NCI-H774 (cell line): ENCODE data around the gene TRIM65.
"Not testable (repeated sequence)": the region's sequence is repeated elsewhere in the genome, so short reads cannot be mapped to it uniquely, and the experiment has no call there.

ENCODE experiments used
- DNase-seq: peaks from one replicate; lab custom pipeline; 2025; lab: John Stamatoyannopoulos, UW

Gene TRIM65

DNA sequence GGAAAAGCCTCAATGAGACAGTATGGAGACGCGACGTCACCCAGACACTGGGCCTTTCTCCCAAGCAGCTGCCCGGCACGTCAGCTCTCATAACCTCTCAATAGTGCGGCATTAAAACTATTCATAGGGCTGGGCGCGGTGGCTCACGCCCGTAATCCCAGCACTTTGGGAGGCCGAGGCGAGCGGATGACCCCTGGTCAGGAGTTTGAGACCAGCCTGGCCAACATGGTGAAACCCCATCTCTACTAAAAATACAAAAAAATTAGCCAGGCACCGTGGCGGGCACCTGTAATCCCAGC lies 45.1 kb downstream of the TRIM65 start:
- DNase-seq = not testable (repeated sequence)

DNA sequence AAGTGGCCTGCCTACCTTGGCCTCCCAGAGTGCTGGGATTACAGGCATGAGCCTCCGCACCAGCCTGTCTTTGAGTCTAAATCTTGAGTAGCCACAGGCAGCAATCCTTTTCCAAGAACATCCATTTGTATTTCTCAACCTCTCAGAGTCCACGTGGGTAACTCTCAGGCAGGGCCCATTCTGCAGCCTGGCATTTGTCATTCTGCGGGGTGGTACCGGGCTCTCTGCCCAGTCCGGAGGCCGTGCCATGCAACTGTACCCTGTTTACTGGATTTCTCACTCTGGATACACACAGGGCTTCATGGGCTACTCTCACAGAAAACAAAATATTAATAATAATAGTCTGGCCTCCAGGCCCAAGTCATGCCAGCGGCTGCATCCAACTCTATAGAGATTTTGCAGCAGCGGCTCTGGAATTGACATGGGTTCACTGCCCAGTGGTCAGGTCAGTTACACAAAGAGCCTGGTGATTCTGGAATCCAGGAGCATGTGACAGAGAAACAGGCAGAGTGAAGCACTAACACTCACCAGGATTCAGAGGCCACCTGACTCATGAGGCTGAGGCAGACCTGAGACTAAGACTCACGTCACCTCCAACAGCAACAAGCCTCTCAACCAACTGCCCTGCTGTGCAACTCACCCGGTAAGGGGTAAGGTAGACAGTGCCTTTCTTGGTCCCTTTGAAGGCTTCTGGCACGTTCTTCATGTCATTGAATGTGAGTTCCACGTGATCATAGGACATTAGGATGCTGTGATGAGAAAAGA lies 45.6 kb downstream of the TRIM65 start:
- no peak for DNase-seq

- DNase-seq = no peak
Measured at GRCh38 chr17:75849724-75850123, 47.0 kb downstream of the TRIM65 start.

DNA sequence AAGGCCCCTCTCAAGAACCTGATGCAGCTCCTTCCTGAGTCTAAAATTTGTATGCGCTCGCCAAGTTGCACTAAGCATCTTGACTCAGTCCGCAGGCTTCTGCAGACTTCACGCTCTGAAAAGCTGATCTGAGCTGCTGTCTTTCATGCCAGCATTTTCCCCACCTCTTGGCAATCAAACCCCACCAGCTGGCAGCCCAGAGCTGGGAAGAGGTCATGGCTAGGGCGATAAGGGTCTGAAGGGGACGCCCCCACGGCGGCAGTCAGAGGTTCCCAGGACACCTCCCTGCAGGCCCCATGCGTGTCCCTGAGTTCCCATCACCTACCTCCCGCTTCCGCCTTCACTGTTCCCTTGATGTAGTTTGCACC lies 47.5 kb downstream of the TRIM65 start:
- DNase-seq = no peak

DNA sequence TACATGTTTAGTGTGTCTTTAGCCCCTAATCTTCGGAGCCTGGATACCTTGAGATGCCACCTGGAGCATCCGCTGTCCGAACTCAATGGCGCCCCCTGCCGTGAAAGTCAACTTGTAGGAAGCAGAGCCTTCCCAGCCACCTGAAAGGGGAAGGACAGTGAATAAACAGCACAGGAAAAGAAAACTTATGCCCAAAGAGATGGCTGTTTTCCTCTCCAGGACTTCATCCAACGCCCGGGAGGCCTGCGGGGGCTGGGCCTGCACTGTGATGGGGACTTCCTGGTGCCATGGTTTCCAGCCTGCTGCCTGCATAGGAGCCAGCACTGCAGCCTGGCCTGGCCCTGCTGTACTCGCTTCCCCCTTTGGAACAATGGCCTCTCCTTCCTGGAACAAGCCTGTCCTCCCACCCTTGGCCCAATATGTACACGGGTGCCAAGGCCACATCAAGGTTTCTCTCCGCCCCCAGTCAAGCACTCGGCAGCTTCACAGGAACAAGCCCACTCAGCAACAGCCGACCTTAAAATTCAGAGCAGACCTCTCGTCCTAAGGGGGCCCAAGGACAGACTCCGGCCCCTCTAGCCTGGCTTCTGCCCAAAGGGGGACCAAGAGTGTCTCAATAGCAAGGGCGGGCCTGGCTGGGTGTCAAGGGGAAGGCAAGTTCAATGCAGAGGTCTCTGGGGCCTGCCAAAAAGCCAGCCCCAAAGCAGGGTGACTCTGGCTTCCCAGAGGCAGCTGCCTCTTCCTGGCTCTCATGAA lies 48.0 kb downstream of the TRIM65 start:
- DNase-seq = peak; percentile 9

DNA sequence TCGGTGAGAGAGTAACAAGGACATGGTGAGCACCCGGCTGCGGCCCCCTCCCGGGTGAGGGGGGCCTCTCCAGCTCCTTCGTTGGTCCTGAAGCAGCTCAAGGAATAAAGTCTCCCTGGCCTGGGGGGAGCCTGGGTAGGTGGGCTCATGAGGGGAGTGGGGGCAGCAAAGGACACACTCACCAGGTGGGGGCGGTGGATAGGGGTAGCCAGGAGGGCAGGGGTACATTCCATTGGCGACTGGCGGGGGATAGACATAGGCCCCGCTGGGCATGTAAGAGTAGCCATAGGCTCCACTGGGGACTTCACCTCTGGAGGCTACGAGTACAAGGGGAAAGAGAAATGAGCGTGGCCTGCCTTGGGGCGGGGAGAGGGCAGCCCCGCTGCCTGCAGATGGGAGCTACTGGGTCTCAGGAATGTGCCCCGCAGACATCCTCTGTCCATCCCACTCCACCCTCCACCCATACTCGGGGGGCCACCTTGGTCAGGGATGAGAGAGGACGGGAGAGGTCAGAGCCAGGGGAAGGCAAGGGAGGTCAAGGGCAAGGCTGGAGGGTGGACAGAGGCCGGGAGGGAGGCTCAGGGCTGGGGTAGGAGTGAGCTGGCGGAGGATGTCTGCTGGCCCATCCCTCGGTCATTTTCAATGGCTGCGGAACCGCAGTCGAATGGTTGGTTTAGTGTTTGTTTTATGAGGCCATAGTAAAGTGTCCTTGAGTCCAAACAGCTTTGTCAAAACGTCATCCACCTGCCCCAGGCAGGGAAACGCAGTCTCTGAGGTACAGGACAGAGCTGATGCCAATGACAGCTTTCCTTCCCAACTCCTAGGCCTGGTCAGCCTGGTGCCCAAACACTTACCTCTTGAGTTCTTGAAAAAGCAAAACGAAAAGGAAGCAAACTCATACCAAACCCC lies 48.9 kb downstream of the TRIM65 start:
- DNase-seq = no peak

GRCh38 chr17:75846692-75847613 lies 49.8 kb downstream of the TRIM65 start:
- DNase-seq = no peak

DNA sequence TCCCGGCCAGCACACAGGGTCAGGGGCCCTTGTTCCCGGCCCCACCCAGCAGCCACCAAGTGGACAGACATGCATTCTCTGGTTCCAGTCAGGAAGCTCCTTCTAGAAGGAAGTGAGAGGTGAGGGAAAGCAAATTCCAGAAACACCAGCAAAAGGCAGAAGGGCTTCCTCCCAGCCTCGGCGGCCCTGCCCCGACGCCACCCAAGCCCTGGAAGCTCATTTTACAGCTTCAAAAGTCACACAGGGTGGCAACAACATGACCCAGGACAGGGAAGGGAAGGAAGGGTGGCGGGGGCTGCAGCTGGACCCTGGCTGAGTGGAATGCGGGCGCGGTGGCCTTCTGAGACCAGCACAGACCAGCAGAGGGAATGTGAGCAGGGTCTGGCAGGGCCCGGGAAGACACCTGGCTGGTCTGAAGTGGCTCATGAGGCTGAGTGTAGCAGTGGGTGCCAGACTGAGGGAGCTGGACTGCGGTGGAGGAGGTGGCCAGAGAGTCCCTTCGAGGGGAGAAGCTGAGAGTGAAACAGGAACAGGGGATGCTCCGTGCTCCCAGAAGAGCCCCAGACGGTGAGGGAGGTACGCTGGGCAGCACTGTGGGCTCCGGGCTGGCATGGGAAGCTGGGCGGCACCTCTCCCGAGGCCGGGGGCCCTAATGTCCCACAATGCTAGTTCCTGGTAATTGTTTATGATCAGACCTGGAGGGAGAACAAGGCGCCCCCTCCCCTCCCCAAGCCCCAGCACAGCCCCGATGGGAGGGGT lies 50.6 kb downstream of the TRIM65 start:
- no peak for DNase-seq

GRCh38 chr17:75845058-75845711 lies 51.6 kb downstream of the TRIM65 start:
- DNase-seq = peak; percentile 16

- no peak for DNase-seq
Measured at GRCh38 chr17:75844530-75845057, 52.2 kb downstream of the TRIM65 start.

- no peak for DNase-seq
Measured at GRCh38 chr17:75843577-75844529, 52.9 kb downstream of the TRIM65 start, which contains the start of gene UNC13D. Gene UNC13D, minus strand, starts transcription at chr17:75844404. Its CDS starts 67 bp downstream, at chr17:75844337.

GRCh38 chr17:75842963-75843576 lies 53.7 kb downstream of the TRIM65 start:
- DNase-seq = no peak

GRCh38 chr17:75842411-75842810 lies 54.3 kb downstream of the TRIM65 start:
- DNase-seq = no peak

GRCh38 chr17:75840799-75841164 lies 56.0 kb downstream of the TRIM65 start:
- DNase-seq = no peak

DNA sequence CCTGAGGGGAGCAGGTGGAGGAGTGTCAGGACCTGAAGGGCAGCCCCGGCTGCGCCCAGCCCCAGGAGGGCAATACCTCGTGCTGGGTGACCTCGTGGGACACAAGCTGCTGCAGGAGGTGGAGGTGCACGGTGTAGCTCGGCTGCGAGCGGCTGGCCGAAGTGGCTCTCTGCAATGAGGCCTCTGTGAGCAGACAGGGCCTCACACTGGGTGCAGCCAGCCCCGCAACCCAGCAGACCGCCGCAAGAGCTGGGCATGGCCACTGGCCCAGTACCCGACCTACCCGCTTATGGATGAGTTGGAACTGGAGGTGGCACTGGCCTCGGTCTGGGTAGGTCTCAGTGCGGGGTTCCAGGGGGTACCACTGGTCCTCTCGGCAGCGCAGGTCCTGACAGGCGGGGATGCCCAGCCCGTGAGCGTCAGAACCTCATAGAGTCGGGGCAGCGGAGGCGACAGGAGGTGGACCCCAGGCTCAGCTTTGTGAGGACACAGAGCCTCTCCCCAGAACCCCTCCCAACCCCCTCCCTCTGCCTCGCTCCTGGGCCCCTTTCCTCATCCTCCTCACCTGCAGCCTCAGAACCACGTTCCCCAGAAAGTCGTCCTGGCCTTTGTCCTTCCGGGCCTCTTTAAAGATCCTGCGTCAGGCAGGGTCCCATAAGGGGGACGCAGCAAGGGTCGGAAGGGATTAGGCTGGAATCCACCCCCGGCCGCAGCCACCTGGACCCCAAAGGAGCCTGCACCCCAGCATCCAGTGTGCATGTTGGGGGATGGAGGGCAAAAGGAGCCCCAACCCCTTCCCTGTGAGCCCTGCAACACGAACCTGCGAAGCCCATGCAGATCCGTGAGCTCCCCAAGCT lies 56.6 kb downstream of the TRIM65 start:
- DNase-seq = no peak
